Mucosa of descending colon (tissue), 3 donors: Measurements from ENCODE around the gene SH3RF3. TPM values are rescaled to one million over a fixed set of nuclear protein-coding genes. Genes with fewer than 3 reads are reported as not detected.
A peak's percentile ranks its signal among the peaks of the same experiment; 100 is the strongest.

ENCODE experiments used
- ATAC-seq: fragments of 200-7000 bp; cut with Tn5 transposase; one replicate; pipeline ENCODE4 v1.9.1; 2020; ENCODE audit warnings: mild to moderate bottlenecking, moderate library complexity
- DNase-seq, 3 donors: peaks; one replicate each; pipeline ENCODE4 v3.0.0-alpha.2; 2020
- H3K36me3 ChIP-seq: fragments of 200-600 bp; one replicate; pipeline ENCODE4 v1.8.0; 2021; ENCODE audit warnings: low read depth, mild to moderate bottlenecking
- H3K4me1 ChIP-seq: fragments of 200-600 bp; one replicate; pipeline ENCODE4 v1.8.0; 2021; ENCODE audit warnings: low read depth, mild to moderate bottlenecking
- H3K4me3 ChIP-seq: fragments of 200-600 bp; one replicate; pipeline ENCODE4 v1.8.0; 2021; ENCODE audit warnings: mild to moderate bottlenecking
- H3K9me3 ChIP-seq: fragments of 200-600 bp; one replicate; pipeline ENCODE4 v1.8.0; 2021; ENCODE audit warnings: mild to moderate bottlenecking
- intact Hi-C, 2 donors: fragments of 100-400 bp; cut with DNase I in 1 of 2; cut with micrococcal nuclease in 1 of 2; formaldehyde crosslinking; loops; one replicate each; pipeline versions ENCODE4 v1.11.0 to v1.11.1; 2022; cut with DNase I, micrococcal nuclease
- total RNA-seq, 3 donors: library from RNA; stranded (reverse); fragmentation: NEBNext Ultra II Directional in 2 of 3; extraction: Animal tissue kit (Norgen Biotek cat#: 25700) in 2 of 3; gene quantifications; one replicate each; pipeline versions ENCODE4 v1.2.1 to v1.2.4, GENCODE V29; 2021 to 2023
- TF ChIP-seq, protein P1 (sequence below): fragments of 200-600 bp; IDR thresholded peaks from one replicate; pipeline ENCODE4 v1.8.0; 2022; ENCODE audit warnings: antibody characterized with exemption, mild to moderate bottlenecking
- donor health status: DM: no; HTN: no; CAD: no; lungs with moderate emphysema.
- donor health status: DM: no; HTN: no; CAD: no.
- donor health status: DM: no; HTN: yes; CAD: no.

The SH3RF3 gene
- total RNA-seq, 3 donors from 2014 or later = 1.9 to 3.7 (median 3.0) TPM

DNA sequence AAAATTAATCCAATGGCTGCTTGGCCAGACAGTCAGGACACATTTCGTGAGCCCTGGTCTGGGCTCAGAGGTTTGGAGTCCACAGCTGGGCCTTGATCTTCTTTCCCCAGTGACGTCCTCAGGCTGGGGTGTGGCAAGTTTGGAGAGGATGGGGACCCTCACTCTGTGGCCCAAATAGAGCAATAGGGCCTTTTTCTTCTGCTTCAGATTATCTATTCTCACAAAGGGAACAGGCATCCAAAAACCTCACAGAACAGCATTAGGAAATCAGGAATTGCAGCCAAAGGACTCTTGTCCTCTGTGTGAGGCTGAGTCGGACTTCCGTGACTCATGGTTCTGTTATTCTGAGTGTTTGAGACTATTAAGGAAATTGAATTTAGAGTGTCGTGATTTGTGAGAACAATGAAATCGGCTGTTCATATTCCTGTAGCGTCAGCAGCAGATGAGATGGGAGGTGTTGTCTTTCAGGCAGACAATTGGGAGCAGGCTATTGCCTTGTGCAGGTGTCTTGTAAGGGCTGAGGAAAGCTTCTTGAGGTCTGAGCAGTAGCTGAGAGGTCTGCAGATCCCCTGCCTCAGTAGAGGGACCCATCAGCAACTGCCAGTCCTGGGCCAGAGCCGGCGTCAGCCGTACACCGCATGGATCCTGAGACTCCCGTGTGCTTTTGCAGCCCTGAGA is 113.8 kb downstream of the SH3RF3 start:
- H3K4me1 ChIP-seq = peaks cover 11% of the 10 kb centered on the region
- no peak for DNase-seq
- ATAC-seq = peak; percentile 28
- no peaks in the 10 kb centered on the region for H3K9me3 ChIP-seq
- H3K36me3 ChIP-seq = no peaks in the 10 kb centered on the region
- intact Hi-C loops = no loop called here
- TF ChIP-seq, protein P1, sequence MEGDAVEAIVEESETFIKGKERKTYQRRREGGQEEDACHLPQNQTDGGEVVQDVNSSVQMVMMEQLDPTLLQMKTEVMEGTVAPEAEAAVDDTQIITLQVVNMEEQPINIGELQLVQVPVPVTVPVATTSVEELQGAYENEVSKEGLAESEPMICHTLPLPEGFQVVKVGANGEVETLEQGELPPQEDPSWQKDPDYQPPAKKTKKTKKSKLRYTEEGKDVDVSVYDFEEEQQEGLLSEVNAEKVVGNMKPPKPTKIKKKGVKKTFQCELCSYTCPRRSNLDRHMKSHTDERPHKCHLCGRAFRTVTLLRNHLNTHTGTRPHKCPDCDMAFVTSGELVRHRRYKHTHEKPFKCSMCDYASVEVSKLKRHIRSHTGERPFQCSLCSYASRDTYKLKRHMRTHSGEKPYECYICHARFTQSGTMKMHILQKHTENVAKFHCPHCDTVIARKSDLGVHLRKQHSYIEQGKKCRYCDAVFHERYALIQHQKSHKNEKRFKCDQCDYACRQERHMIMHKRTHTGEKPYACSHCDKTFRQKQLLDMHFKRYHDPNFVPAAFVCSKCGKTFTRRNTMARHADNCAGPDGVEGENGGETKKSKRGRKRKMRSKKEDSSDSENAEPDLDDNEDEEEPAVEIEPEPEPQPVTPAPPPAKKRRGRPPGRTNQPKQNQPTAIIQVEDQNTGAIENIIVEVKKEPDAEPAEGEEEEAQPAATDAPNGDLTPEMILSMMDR = no peak
- no peak overlapping the region for H3K4me3 ChIP-seq

DNA sequence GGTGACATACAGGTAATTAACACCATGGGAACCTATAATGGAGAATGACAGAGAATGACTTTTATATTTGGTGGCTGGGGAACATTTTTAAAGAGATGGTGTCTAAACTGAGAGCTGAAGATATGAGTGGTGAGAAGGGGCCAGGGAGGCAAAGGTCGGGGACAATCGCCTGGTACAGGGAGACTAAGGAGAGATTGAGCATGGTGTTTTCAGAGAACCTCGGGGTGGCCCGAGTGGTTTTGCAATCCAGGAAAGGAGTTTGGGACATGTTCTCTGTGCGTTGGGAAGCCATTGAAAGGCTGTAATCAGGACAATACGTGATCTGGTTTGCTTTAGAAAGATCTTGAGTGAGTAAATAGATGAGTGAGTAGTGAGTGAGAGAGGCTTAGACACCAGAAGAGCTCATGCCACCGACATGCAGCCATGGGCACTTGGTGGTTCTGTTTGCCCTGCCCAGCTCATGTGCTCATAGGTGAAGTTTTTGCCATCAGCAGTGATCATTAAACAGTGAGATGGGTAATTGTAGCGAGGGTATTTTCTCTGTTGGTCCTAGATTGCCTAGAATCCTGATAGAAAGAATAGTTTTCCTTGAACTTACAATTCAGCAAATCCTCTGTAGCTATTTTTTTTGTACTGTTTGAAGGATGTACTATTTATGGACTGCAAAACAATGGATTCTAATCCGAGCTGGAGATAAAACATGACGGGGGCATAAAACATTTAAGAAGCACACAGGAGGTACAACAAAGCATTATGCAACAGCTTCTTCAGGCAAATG is 114.7 kb downstream of the SH3RF3 start:
- no peaks in the 10 kb centered on the region for H3K9me3 ChIP-seq
- H3K4me3 ChIP-seq = no peak overlapping the region
- no peak for DNase-seq
- no peaks in the 10 kb centered on the region for H3K36me3 ChIP-seq
- peaks cover 16% of the 10 kb centered on the region for H3K4me1 ChIP-seq
- ATAC-seq = no peak
- intact Hi-C loops = no loop called here
- TF ChIP-seq, protein P1 = no peak

DNA sequence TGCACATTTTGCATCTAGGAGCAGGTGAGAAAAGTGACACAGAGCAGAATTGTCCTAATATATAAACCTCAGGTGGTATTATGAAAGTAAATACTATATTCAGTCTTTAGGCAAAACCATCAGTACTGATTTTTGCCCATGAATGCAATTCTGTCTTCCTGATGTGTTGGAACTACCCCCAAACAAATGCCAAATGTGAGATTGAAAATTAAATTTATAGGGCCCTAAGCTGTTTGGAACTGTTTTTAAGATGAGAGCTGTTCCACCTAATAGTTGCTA is 115.2 kb downstream of the SH3RF3 start:
- no peak for ATAC-seq
- no peak overlapping the region for H3K4me3 ChIP-seq

DNA sequence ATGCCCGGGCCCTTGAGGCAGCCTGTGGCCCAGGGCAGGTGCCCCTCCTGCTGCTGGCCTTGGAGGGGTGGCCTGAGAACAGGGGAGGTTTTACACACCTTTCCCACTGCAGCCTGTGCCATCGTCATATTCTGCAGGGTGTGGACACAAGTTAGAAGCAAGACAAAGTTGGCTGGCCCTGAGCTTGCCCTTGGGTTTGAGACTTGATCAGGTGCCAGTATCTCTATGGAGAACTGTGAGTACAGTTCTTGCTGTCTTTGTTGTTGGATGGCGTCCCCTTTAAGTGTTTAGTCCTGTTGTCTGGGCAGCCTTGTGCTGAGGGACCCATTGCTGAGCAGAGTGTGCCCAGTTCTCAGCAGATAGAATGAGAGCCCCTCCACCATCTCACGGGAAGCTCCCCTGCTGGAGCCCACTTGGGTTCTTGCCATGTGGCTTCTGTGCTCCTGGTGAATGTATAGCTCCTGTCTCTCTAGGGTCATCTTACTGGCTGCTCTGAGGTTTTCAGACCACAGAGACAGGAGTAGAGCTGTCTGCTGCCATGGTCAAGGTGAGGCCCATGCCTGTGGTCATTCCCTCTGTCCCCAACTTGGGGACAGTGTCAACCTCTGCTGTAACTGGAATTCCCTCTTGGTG is 115.9 kb downstream of the SH3RF3 start:
- Histone ChIP-seq H3K9me3 (no peaks in the 10 kb centered on the region), H3K36me3 (no peaks in the 10 kb centered on the region), H3K4me1 (peaks cover 16% of the 10 kb centered on the region), H3K4me3 (no peak overlapping the region)
- no peak for DNase-seq
- intact Hi-C loops = no loop called here
- TF ChIP-seq, protein P1 = no peak
- ATAC-seq = no peak

More for the DNA sequence above, 115.2 kb downstream of the SH3RF3 start:
- Histone ChIP-seq H3K4me1 (peaks cover 16% of the 10 kb centered on the region), H3K9me3 (no peaks in the 10 kb centered on the region), H3K36me3 (no peaks in the 10 kb centered on the region)
- DNase-seq = no peak
- TF ChIP-seq, protein P1 = no peak
- intact Hi-C loops = no loop called here

DNA sequence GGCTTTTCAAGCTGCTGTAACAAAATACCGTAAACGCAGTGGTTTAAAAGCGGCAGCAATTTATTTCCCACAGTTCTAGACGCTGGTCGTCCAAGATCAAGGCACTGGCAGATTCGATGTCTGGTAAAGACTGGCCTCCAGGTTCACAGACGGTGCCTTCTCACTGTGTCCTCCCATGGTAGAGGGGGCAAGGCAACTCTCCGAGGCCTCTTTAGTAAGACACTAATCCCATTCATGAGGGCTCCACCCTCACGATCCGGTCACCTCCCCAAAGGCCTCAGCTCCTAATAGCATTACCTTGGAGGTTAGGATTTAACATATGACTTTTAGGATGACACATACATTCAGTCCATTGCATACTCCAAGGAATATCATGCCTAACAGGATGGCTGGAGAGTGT is 117.2 kb downstream of the SH3RF3 start:
- intact Hi-C loops = no loop called here
- DNase-seq = no peak
- no peaks in the 10 kb centered on the region for H3K36me3 ChIP-seq
- TF ChIP-seq, protein P1 = no peak
- H3K9me3 ChIP-seq = no peaks in the 10 kb centered on the region
- no peak for ATAC-seq
- no peak overlapping the region for H3K4me3 ChIP-seq
- peaks cover 16% of the 10 kb centered on the region for H3K4me1 ChIP-seq
